GM19397 (cell line): ENCODE data around the gene RETREG2.
"Not testable (repeated sequence)": the region's sequence is repeated elsewhere in the genome, so short reads cannot be mapped to it uniquely, and the experiment has no call there.

Experiments
- ATAC-seq: cut with Tn5 transposase; IDR thresholded peaks from one replicate; pipeline ENCODE4 v1.9.1; 2021; ENCODE audit warnings: mild to moderate bottlenecking, moderate library complexity; ENCODE audit not compliant: unreplicated experiment

The RETREG2 gene

GRCh38 chr2:219186754-219187456 lies 8.8 kb downstream of the RETREG2 start:
- ATAC-seq = no peak

DNA sequence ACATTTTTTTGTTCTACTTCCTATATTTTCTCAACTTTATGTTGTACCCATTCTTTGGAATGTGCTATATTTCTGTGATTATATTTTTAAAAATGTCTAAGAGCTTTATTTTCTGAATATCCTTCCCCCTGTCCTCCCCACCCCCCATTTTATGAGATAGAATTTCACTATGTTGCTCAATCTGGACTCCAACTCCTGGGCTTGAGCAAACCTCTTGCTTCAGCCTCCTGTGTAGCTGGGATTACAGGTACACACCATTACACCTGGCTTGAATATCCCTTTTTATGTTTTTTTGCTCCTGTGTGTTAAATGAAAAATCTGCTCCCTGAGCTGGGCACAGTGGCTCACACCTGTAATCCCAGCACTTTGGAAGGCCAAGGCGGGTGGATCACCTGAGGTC lies 19.3 kb downstream of the RETREG2 start:
- ATAC-seq = no peak

DNA sequence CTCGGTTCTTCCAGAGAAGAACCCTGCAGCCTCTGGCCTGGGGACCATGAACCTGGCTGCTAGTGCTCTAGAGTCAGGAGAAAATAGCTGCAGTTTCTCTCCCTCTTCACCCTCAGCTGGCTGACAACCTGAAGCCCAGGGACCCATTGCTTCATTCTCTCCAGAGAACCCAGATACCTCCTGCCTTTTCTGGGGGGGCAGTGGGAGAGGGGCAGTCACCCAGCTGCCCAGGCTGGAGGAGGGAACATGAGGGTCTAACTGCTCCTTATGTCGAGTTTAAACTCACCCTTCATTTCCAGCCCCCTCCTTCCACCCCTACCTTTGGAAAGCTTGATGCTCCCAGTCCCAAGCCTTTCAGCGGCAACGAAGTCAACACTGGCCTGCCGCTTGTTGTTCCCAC lies 20.9 kb downstream of the RETREG2 start:
- ATAC-seq = no peak

- ATAC-seq = no peak
These were observed 21.6 kb downstream of the RETREG2 start for GRCh38 chr2:219199470-219200211.

DNA sequence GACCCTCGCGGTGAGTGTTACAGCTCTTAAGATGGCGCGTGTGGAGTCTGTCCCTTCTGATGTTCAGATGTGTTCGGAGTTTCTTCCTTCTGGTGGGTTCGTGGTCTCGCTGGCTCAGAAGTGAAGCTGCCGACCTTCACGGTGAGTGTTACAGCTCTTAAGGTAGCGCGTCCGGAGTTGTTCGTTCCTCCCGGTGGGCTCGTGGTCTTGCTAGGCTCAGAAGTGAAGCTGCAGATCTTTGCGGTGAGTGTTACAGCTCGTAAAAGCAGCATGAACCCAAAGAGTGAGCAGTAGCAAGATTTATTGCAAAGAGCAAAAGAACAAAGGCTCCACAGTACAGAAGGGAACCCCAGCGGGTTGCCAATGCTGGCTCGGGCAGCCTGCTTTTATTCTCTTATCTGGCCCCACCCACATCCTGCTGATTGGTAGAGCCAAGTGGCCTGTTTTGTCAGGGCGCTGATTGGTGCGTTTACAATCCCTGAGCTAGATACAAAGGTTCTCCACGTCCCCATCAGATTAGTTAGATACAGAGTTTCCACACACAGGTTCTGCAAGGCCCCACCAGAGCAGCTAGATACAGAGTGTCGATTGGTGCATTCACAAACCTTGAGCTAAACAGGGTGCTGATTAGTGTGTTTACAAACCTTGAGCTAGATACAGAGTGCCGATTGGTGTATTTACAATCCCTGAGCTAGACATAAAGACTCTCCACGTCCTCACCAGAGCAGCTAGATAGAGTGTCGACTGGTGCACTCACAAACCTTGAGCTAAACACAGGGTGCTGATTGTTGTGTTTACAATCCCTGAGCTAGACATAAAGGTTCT lies 22.6 kb downstream of the RETREG2 start:
- ATAC-seq = not testable (repeated sequence)

DNA sequence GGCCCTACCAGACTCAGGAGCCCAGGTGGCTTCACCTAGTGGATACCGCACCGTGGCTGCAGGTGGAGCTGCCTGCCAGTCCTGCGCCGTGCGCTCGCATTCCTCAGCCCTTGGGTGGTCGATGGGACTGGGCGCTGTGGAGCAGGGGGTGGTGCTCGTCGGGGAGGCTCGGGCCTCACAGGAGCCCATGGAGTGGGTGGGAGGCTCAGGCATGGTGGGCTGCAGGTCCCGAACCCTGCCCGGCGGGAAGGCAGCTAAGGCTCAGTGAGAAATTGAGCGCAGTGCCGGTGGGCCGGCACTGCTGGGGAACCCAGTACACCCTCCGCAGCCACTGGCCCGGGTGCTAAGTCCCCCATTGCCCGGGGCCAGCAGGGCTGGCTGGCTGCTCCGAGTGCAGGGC lies 23.3 kb downstream of the RETREG2 start:
- ATAC-seq = not testable (repeated sequence)

DNA sequence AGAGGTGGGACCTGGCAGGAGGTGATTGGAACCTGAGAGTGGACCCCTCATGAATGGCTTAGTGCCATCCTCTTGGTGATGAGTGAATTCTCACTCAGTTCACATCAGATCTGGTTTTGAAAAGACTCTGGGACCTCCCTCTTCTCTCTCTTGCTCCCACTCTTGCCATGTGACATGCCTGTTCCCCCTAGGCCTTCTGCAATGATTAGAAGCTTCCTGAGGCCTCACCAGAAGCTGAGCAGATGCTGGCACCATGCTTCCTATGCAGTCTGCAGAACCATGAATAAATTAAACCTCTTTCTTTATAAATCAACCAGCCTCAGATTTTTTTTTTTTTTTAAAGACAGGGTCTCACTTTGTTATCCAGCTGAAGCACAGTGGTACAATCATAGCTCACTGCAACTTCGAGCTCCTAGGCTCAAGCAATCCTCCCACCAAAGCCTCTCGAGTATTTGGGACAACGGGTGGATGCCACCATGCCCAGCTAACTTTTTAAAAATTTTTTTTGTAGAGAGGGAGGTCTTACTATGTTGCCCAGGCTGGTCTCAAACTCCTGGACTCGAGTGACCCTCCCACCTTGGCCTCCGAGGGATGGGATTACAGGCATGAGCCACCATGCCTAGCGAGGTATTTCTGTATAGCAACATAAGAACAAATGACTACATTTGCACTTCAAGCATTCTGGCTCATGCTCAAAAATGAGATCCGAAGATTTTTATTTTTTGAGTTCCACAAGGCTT lies 26.5 kb downstream of the RETREG2 start:
- ATAC-seq = no peak

GRCh38 chr2:219205165-219205538 lies 27.1 kb downstream of the RETREG2 start:
- ATAC-seq = no peak

- ATAC-seq = no peak
These were observed 27.9 kb downstream of the RETREG2 start for GRCh38 chr2:219205981-219206327.

GRCh38 chr2:219206328-219207133 lies 28.5 kb downstream of the RETREG2 start, which contains the start of gene ZFAND2B:
Gene ZFAND2B (plus strand): TSS chr2:219206782. CDS start chr2:219206988, 206 bp downstream.
- ATAC-seq = peak; percentile 96

GRCh38 chr2:219207134-219207883 lies 29.2 kb downstream of the RETREG2 start:
- ATAC-seq = no peak

DNA sequence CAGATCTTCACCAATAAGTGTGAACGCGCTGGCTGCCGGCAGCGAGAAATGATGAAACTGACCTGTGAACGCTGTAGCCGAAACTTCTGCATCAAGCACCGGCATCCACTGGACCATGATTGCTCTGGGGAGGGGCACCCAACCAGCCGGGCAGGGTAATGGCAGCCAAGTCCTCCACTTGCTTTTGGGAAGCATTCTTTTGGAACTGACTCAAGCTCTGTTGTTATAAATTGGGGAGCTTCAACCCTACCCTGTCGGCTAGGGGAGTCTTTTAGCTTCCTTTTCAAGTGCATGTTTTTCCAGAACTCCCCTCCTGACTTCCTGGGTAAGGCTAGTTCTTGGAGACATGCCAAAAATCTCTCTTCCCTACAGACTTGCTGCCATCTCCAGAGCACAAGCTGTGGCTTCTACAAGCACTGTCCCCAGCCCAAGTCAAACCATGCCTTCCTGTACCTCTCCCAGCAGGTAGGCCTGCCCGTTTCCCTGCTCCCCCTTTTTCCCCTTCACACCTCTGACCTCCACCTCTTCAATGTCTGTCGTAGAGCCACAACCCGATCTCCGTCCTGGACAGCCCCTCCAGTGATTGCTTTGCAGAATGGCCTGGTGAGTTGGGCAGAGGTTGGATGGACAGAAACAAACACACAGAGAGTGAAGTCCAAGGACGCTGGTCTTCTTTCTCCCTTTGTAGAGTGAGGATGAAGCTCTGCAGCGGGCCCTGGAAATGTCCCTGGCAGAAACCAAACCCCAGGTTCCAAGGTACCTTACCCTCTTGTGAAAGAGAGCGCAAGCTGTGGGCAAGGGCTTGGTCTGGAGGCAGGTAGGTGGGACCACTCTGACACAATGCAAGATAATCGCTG lies 30.0 kb downstream of the RETREG2 start:
- ATAC-seq = no peak

- no peak for ATAC-seq
These were observed 31.4 kb downstream of the RETREG2 start for GRCh38 chr2:219209236-219210195.

DNA sequence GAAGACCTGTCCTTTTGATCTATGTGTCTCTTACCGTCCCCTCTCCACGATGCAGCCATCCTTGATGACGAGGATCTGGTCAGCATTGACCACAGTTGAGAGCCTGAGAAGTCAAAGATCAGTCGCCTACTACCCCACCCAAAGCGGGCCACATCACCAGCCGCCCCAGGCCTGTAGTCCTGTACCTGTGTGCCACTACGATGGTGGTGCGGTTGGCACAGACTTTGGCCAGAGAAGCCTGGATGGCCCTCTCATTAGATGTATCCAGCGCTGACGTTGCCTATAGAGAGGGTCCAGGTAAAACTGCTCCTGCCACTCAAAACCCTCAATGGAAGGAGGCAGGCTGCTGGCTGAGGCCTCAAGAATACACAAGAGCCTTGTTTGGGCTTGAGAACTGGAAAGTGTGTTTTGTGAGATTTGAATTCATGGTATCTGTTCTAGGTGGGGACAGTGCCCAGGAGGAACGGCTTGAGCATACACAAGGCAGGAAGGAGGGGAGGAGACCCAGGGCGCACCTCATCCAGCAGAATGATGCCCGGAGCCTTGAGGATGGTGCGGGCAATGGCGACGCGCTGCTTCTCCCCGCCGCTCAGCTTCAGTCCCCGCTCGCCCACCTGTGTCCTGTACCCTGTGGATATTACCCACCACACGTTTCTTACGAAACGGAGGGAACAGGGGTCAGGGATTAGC lies 32.3 kb downstream of the RETREG2 start:
- no peak for ATAC-seq

DNA sequence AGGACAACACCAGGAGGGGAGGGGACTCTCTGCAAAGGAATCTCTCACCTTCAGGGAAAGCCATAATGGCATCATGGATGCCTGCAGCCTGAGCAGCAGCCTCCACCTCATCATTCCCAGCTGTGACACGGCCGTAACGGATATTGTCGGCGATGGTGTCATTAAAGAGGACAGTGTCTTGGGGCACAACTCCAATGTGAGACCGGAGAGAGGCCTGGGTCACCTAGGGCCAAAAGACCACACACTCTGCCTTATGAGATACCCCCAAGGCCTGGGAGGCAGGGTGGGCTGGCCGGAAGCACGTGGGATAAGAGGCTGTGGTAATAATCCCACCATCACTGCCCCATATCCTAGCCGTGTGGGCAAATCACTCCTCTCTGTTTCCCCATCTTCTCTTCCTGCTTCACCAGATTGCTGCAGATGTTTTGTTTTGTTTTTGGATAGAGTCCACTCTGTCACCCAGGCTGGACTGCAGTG lies 32.8 kb downstream of the RETREG2 start:
- no peak for ATAC-seq

GRCh38 chr2:219213026-219213415 lies 34.9 kb downstream of the RETREG2 start:
- no peak for ATAC-seq
